Measurements from ENCODE around the gene ZNF483. TPM values are rescaled to one million over a fixed set of nuclear protein-coding genes. Genes with fewer than 3 reads are reported as not detected.

Gene ZNF483
- total and polyA plus RNA-seq, 4 donors, result 0.03 to 2.5 (median 0.65) TPM

GRCh38 chr9:111559000-111559610 lies 34.1 kb downstream of the ZNF483 start:
- peak overlapping the region in 1 of 2 donors; percentile 11 for H3K27ac ChIP-seq (ENCODE audit: low read depth in 1 of 2, low read length in 2 of 2)
- DNase-seq (ENCODE audit: low spot score), result no peak
- 63% methylated on average over 7 of the region's 7 CpGs for WGBS

More at GRCh38 chr9:111559000-111559610, 34.1 kb downstream of the ZNF483 start:
- Histone ChIP-seq H3K9ac (ENCODE audit: low read depth in 1 of 2, low read length in 2 of 2) (no peak overlapping the region), H3K36me3 (ENCODE audit: control insufficient read depth in 4 of 4, insufficient read depth in 3 of 4, low read depth in 1 of 4, low read length in 3 of 4) (peaks cover 0 to 13% (median 10%) of the 10 kb centered on the region in 4 donors), H3K4me1 (ENCODE audit: control insufficient read depth in 4 of 4, insufficient read depth in 4 of 4, low read length in 3 of 4) (no peaks in the 10 kb centered on the region), H3K9me3 (ENCODE audit: control insufficient read depth in 4 of 4, low read length in 3 of 4) (peaks cover 2 to 6% (median 4%) of the 10 kb centered on the region in 4 donors), H3K4me3 (ENCODE audit: low read depth in 1 of 3, low read length in 3 of 3) (no peak overlapping the region), H3K27me3 (ENCODE audit: control insufficient read depth in 4 of 4, insufficient read depth in 4 of 4, low read length in 3 of 4) (no peaks in the 10 kb centered on the region)
- TF ChIP-seq EGR1 (IDR thresholded peaks at IDR 0.05; ENCODE audit: low read depth in 2 of 2) (no peak), GABPA (IDR thresholded peaks at IDR 0.05 in 1 of 2, conservative IDR thresholded peaks at IDR 0.05 in 1 of 2) (no peak), ATF3 (IDR thresholded peaks at IDR 0.05) (peak; percentile 13), TAF1 (conservative IDR thresholded peaks at IDR 0.05) (no peak), RXRA (IDR thresholded peaks at IDR 0.05) (peak; percentile 83 to 88), FOXA1 (IDR thresholded peaks at IDR 0.05) (no peak), CTCF (IDR thresholded peaks at IDR 0.05; ENCODE audit: low read depth, low read length, missing input control) (no peak), ZBTB33 (IDR thresholded peaks at IDR 0.05) (no peak), REST (IDR thresholded peaks at IDR 0.05) (no peak), SP1 (IDR thresholded peaks at IDR 0.05) (peak; percentile 42), YY1 (IDR thresholded peaks at IDR 0.05) (no peak), FOXA2 (IDR thresholded peaks at IDR 0.05) (peak; percentile 30), NR2F2 (IDR thresholded peaks at IDR 0.05) (no peak), MAX (IDR thresholded peaks at IDR 0.05) (peak; percentile 11), RAD21 (IDR thresholded peaks at IDR 0.05) (peak in 1 of 2 donors; percentile 18), HNF4A (conservative IDR thresholded peaks at IDR 0.05) (peak; percentile 97 to 98), HNF4G (IDR thresholded peaks at IDR 0.05) (peak; percentile 90), JUND (IDR thresholded peaks at IDR 0.05) (peak; percentile 27 to 51)
